Liver (tissue), 9 donors: ENCODE results near the gene ODF2. TPM values are rescaled to one million over a fixed set of nuclear protein-coding genes. Genes with fewer than 3 reads are reported as not detected.

Experiments
- DNase-seq: peaks from one replicate; pipeline ENCODE4 v3.0.0-alpha.2; 2017; ENCODE audit warnings: low spot score
- H3K27ac ChIP-seq, 2 donors: one replicate each; pipeline ENCODE4 v1.7.0; 2013; ENCODE audit warnings: inconsistent platforms in 2 of 2, low read length in 2 of 2, control low read depth in 1 of 2, low read depth in 1 of 2, mild to moderate bottlenecking in 1 of 2
- H3K27me3 ChIP-seq, 4 donors: one replicate each; pipeline versions ENCODE4 v1.6.1 to v1.7.0; 2013; ENCODE audit warnings: low read length in 3 of 4, inconsistent platforms in 1 of 4, mild to moderate bottlenecking in 1 of 4, moderate library complexity in 1 of 4; ENCODE audit not compliant: control insufficient read depth in 4 of 4, insufficient read depth in 4 of 4
- H3K36me3 ChIP-seq, 4 donors: one replicate each; pipeline versions ENCODE4 v1.6.1 to v1.7.0; 2013; ENCODE audit warnings: low read length in 3 of 4, mild to moderate bottlenecking in 3 of 4, low read depth in 1 of 4, moderate library complexity in 1 of 4; ENCODE audit not compliant: control insufficient read depth in 4 of 4, insufficient read depth in 3 of 4
- H3K4me1 ChIP-seq, 4 donors: one replicate each; pipeline versions ENCODE4 v1.6.1 to v1.7.0; 2013; ENCODE audit warnings: low read length in 3 of 4, mild to moderate bottlenecking in 3 of 4, moderate library complexity in 1 of 4; ENCODE audit not compliant: control insufficient read depth in 4 of 4, insufficient read depth in 4 of 4
- H3K4me3 ChIP-seq, 3 donors: one replicate each; pipeline versions ENCODE4 v1.6.1 to v1.7.0; 2013; ENCODE audit warnings: low read length in 3 of 3, control low read depth in 1 of 3, low read depth in 1 of 3, mild to moderate bottlenecking in 1 of 3
- H3K9ac ChIP-seq, 2 donors: one replicate each; pipeline ENCODE4 v1.7.0; 2013; ENCODE audit warnings: low read length in 2 of 2, mild to moderate bottlenecking in 2 of 2, moderate library complexity in 2 of 2, control low read depth in 1 of 2, low read depth in 1 of 2
- H3K9me3 ChIP-seq, 4 donors: one replicate each; pipeline versions ENCODE4 v1.6.1 to v1.7.0; 2013; ENCODE audit warnings: low read length in 3 of 4; ENCODE audit not compliant: control insufficient read depth in 4 of 4
- EGR1 ChIP-seq, 2 donors: IDR thresholded peaks; 2 replicates each; pipeline ENCODE4 v1.6.1; 2016 to 2018; ENCODE audit warnings: antibody characterized with exemption in 2 of 2, low read depth in 2 of 2
- FOXA1 ChIP-seq: IDR thresholded peaks from 2 replicates; pipeline ENCODE4 v1.6.1; 2016; ENCODE audit warnings: antibody characterized with exemption
- FOXA2 ChIP-seq: IDR thresholded peaks from 2 replicates; pipeline ENCODE4 v1.6.1; 2016; ENCODE audit warnings: antibody characterized with exemption
- HNF4A ChIP-seq, 2 donors: conservative IDR thresholded peaks; 2 replicates each; pipeline ENCODE4 v1.6.1; 2016; ENCODE audit warnings: antibody characterized with exemption in 2 of 2, mild to moderate bottlenecking in 2 of 2
- JUND ChIP-seq, 2 donors: IDR thresholded peaks; 2 replicates each; pipeline ENCODE4 v1.6.1; 2016; ENCODE audit warnings: antibody characterized with exemption in 2 of 2
- RAD21 ChIP-seq, 2 donors: IDR thresholded peaks; 2 replicates each; pipeline ENCODE4 v1.6.1; 2016; ENCODE audit warnings: antibody characterized with exemption in 2 of 2, mild to moderate bottlenecking in 2 of 2
- RXRA ChIP-seq, 2 donors: IDR thresholded peaks; 2 replicates each; pipeline ENCODE4 v1.6.1; 2017 to 2018; ENCODE audit warnings: antibody characterized with exemption in 2 of 2, mild to moderate bottlenecking in 1 of 2
- SP1 ChIP-seq: IDR thresholded peaks from 2 replicates; pipeline ENCODE4 v1.6.1; 2018; ENCODE audit warnings: antibody characterized with exemption, mild to moderate bottlenecking
- TAF1 ChIP-seq: conservative IDR thresholded peaks from 2 replicates; pipeline ENCODE4 v1.6.1; 2016; ENCODE audit warnings: antibody characterized with exemption, mild to moderate bottlenecking
- YY1 ChIP-seq: IDR thresholded peaks from 2 replicates; pipeline ENCODE4 v1.6.1; 2016; ENCODE audit warnings: antibody characterized with exemption, mild to moderate bottlenecking
- WGBS: extraction: QIAGEN DNeasy Blood & Tissue Kit; methylation state at CpG from one replicate; pipeline ENCODE4 v1.1.7; 2013; 5-methylcytosine and 5-hydroxymethylcytosine counted together
- polyA plus RNA-seq, 2 donors: library from polyadenylated mRNA; stranded (reverse) in 1 of 2; unstranded in 1 of 2; fragments of 200-250 nt in 1 of 2; fragments of >200 nt in 1 of 2; fragmentation: Nextera tagmentation in 1 of 2; extraction: Ambion mirVana in 1 of 2; gene quantifications; one replicate each; pipeline versions ENCODE4 v1.2.1 to v1.2.3, GENCODE V29; 2013 to 2015
- total RNA-seq, 2 donors: library from RNA; depleted of rRNA; stranded (reverse); fragments of >200 nt; gene quantifications; one replicate each; pipeline ENCODE4 v1.2.3, GENCODE V29; 2014
- TF ChIP-seq, protein P1 (sequence below): IDR thresholded peaks from 2 replicates; pipeline ENCODE4 v1.6.1; 2016; ENCODE audit warnings: antibody characterized with exemption
- TF ChIP-seq, protein P2 (sequence below): fragments of 150-350 bp; IDR thresholded peaks from 2 replicates; pipeline ENCODE4 v1.5.1; 2017; ENCODE audit warnings: improper control_type of control experiment, low read depth, low read length; ENCODE audit not compliant: missing input control
- TF ChIP-seq, protein P3 (sequence below): IDR thresholded peaks from 2 replicates; pipeline ENCODE4 v1.6.1; 2016; ENCODE audit warnings: antibody characterized with exemption
- TF ChIP-seq, protein P4 (sequence below): IDR thresholded peaks from 2 replicates; pipeline ENCODE4 v1.6.1; 2016; ENCODE audit warnings: antibody characterized with exemption, mild to moderate bottlenecking
- donor health status: healthy.
- donor health status: healthy.
- donor health status: healthy.
- donor health status: healthy.
- donor health status: healthy.

The ODF2 gene
- total and polyA plus RNA-seq, 4 donors = 5.7 to 21.8 (median 16.7) TPM

DNA sequence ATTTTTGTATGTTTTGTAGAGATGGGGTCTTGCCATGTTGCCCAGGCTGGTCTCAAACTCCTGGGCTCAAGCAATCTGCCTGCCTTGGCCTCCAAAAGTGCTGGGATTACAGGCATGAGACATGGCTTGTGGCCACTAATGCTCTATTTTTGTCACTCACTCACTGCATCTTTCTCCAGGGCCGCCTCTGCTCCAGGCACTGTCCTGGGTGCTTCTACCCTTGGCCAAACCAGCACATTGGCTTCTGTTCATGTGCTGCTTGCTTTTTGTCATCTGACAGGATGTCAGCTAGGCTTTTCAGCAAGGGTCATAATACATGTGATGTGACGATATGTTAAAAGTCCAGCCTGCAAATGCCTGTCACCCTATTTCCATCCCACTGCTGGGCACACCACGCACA is 3.2 kb downstream of the ODF2 start:
- Histone ChIP-seq H3K27ac (no peak overlapping the region), H3K4me3 (no peak overlapping the region), H3K36me3 (peaks cover 7 to 25% (median 17%) of the 10 kb centered on the region in 4 donors), H3K9me3 (no peaks in the 10 kb centered on the region), H3K4me1 (peaks cover 2 to 9% (median 6%) of the 10 kb centered on the region in 4 donors), H3K9ac (no peak overlapping the region), H3K27me3 (no peaks in the 10 kb centered on the region)
- TF ChIP-seq, protein P1, sequence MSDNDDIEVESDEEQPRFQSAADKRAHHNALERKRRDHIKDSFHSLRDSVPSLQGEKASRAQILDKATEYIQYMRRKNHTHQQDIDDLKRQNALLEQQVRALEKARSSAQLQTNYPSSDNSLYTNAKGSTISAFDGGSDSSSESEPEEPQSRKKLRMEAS = no peak
- no peak for TF ChIP-seq HNF4A (conservative IDR thresholded peaks at IDR 0.05)
- TF ChIP-seq, protein P2, sequence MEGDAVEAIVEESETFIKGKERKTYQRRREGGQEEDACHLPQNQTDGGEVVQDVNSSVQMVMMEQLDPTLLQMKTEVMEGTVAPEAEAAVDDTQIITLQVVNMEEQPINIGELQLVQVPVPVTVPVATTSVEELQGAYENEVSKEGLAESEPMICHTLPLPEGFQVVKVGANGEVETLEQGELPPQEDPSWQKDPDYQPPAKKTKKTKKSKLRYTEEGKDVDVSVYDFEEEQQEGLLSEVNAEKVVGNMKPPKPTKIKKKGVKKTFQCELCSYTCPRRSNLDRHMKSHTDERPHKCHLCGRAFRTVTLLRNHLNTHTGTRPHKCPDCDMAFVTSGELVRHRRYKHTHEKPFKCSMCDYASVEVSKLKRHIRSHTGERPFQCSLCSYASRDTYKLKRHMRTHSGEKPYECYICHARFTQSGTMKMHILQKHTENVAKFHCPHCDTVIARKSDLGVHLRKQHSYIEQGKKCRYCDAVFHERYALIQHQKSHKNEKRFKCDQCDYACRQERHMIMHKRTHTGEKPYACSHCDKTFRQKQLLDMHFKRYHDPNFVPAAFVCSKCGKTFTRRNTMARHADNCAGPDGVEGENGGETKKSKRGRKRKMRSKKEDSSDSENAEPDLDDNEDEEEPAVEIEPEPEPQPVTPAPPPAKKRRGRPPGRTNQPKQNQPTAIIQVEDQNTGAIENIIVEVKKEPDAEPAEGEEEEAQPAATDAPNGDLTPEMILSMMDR = no peak
- TF ChIP-seq SP1 = no peak
- TF ChIP-seq FOXA1 = no peak
- TF ChIP-seq, protein P3, sequence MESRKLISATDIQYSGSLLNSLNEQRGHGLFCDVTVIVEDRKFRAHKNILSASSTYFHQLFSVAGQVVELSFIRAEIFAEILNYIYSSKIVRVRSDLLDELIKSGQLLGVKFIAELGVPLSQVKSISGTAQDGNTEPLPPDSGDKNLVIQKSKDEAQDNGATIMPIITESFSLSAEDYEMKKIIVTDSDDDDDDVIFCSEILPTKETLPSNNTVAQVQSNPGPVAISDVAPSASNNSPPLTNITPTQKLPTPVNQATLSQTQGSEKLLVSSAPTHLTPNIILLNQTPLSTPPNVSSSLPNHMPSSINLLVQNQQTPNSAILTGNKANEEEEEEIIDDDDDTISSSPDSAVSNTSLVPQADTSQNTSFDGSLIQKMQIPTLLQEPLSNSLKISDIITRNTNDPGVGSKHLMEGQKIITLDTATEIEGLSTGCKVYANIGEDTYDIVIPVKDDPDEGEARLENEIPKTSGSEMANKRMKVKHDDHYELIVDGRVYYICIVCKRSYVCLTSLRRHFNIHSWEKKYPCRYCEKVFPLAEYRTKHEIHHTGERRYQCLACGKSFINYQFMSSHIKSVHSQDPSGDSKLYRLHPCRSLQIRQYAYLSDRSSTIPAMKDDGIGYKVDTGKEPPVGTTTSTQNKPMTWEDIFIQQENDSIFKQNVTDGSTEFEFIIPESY = no peak
- no peak for TF ChIP-seq FOXA2
- no peak for TF ChIP-seq TAF1
- TF ChIP-seq, protein P4, sequence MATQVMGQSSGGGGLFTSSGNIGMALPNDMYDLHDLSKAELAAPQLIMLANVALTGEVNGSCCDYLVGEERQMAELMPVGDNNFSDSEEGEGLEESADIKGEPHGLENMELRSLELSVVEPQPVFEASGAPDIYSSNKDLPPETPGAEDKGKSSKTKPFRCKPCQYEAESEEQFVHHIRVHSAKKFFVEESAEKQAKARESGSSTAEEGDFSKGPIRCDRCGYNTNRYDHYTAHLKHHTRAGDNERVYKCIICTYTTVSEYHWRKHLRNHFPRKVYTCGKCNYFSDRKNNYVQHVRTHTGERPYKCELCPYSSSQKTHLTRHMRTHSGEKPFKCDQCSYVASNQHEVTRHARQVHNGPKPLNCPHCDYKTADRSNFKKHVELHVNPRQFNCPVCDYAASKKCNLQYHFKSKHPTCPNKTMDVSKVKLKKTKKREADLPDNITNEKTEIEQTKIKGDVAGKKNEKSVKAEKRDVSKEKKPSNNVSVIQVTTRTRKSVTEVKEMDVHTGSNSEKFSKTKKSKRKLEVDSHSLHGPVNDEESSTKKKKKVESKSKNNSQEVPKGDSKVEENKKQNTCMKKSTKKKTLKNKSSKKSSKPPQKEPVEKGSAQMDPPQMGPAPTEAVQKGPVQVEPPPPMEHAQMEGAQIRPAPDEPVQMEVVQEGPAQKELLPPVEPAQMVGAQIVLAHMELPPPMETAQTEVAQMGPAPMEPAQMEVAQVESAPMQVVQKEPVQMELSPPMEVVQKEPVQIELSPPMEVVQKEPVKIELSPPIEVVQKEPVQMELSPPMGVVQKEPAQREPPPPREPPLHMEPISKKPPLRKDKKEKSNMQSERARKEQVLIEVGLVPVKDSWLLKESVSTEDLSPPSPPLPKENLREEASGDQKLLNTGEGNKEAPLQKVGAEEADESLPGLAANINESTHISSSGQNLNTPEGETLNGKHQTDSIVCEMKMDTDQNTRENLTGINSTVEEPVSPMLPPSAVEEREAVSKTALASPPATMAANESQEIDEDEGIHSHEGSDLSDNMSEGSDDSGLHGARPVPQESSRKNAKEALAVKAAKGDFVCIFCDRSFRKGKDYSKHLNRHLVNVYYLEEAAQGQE = no peak
- no peak for TF ChIP-seq RAD21 (IDR thresholded peaks at IDR 0.05)
- no peak for TF ChIP-seq YY1
- no peak for TF ChIP-seq RXRA (IDR thresholded peaks at IDR 0.05)
- DNase-seq = no peak
- WGBS = 94% methylated on average over 3 of the region's 3 CpGs

DNA sequence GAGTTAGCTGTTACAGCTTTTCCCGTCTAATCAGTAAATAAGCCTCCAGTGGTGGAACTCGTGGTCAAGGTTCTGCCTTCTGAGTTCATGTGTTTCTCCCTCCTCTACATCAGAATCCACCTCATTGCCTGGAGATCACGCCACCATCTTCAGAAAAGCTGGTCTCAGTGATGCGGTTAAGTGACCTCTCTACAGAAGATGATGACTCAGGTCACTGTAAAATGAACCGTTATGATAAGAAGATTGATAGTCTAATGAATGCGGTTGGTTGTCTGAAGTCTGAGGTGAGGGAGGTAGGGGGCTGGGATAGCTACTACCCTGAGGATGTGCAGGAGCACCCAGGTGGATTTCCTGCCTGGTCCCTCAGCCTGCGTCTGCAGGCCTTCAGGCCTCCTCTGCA is 13.3 kb downstream of the ODF2 start:
- no peak for DNase-seq
- no peak overlapping the region for H3K9ac ChIP-seq
- no peaks in the 10 kb centered on the region for H3K27me3 ChIP-seq
- WGBS = 91% methylated on average over 7 of the region's 7 CpGs
- no peak overlapping the region for H3K27ac ChIP-seq
- no peaks in the 10 kb centered on the region for H3K4me1 ChIP-seq
- peaks cover 4 to 16% (median 6%) of the 10 kb centered on the region in 4 donors for H3K36me3 ChIP-seq
- no peaks in the 10 kb centered on the region for H3K9me3 ChIP-seq
- no peak for TF ChIP-seq TAF1
- TF ChIP-seq YY1 = no peak
- TF ChIP-seq SP1 = no peak
- TF ChIP-seq JUND (IDR thresholded peaks at IDR 0.05) = no peak
- TF ChIP-seq EGR1 (IDR thresholded peaks at IDR 0.05; ENCODE audit: low read depth in 2 of 2) = no peak
- no peak overlapping the region for H3K4me3 ChIP-seq
